ENCODE data around the gene UBAC1.

DNA sequence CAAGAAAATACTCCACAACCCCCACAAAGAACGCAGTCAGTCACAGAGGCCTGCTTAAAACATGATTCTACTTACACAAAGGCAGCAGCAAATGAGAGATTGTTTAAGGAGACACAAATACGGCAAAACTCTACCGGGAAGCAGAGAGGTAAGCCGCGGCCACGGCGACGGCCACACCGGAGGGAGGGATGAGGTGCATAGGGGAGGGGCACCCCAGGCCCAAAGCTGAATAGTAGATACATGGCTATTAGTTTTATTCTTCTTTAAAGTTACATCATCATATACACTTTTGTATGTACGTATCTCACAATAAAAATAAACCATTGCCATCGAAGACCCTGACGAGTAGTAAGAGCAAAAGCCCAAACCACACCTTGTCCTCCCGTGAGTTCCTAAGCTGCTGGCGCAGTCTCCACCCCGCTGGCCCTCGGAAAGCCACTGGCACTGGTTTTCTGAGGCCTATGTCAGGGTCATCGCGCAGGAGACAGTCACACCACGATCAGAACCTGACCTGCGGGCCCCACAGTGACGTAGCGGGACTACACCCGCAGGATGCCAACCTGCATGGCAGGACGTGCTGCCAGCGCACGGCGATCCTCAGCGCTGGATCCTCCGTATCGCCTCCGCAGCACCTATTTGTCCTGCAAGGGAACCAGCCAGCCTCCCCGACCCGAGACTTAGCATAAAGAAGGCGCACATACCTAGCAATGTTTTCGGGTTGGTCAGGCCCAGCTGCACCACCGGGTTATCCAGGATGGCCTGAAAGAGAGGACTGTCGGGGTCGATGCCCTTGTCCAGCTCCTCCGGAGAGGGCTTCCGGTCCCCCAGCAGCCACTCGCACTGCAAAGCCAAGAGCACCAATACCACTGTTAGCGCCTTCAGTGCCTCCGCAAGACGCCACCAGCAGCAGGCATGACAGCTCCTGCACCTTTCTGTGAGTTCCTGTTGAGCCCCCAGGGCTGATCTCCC lies 23.4 kb downstream of the UBAC1 start:
- TF ChIP-seq SIN3A (IDR thresholded peaks at IDR 0.05; ENCODE audit: borderline replicate concordance, insufficient read depth, low read length) (no peak), POLR2AphosphoS5 (IDR thresholded peaks at IDR 0.05; ENCODE audit: low read depth, low read length) (no peak), TAF1 (IDR thresholded peaks at IDR 0.05; ENCODE audit: borderline replicate concordance, insufficient read depth, low read length) (no peak), REST (IDR thresholded peaks at IDR 0.05; ENCODE audit: insufficient read depth in 1 of 2, low read depth in 2 of 2, low read length in 2 of 2) (no peak), FOXP2 (optimal IDR thresholded peaks at IDR 0.05; ENCODE audit: borderline replicate concordance, extremely low read depth, extremely low read length, insufficient read depth) (no peak)

Measured in PFSK-1 (cell line).